B cell (primary cell): ENCODE data around the gene FUT7. TPM values are rescaled to one million over a fixed set of nuclear protein-coding genes. Genes with fewer than 3 reads are reported as not detected.

Experiments used
- ATAC-seq: fragments of 200-7000 bp; cut with Tn5 transposase; one replicate; pipeline ENCODE4 v1.10.0; 2021; ENCODE audit warnings: low read depth, mild to moderate bottlenecking, moderate number of reproducible peaks, moderate library complexity
- CTCF ChIA-PET: fragments of 350-600 bp; sonication (Branson Sonifier 250); formaldehyde crosslinking; loops from one replicate; lab custom pipeline; 2021; ENCODE audit warnings: antibody characterized with exemption, inconsistent platforms; lab: Charles Lee
- POLR2A ChIA-PET: fragments of 350-600 bp; sonication (Branson Sonifier 250); formaldehyde crosslinking; loops from one replicate; lab custom pipeline; 2021; ENCODE audit warnings: antibody characterized with exemption; lab: Charles Lee
- DNase-seq: peaks from one replicate; pipeline ENCODE4 v3.0.0; 2013
- H2AFZ ChIP-seq: 2 replicates; pipeline ENCODE4 v1.6.1; 2012; ENCODE audit warnings: mild to moderate bottlenecking, low read depth, low read length; ENCODE audit not compliant: insufficient read depth, poor library complexity, severe bottlenecking
- H3K27ac ChIP-seq, 2 donors: 1 replicate in 1 of 2; 2 replicates in 1 of 2; pipeline ENCODE4 v1.5.1; 2012 to 2013; ENCODE audit warnings: low read length in 2 of 2, mild to moderate bottlenecking in 2 of 2, moderate library complexity in 1 of 2
- H3K27me3 ChIP-seq, 4 experiments: fragments of 200-600 bp in 1 of 4; sonication (generic) in 1 of 4; replicated peaks in 1 of 4; 1 replicate in 2 of 4; 2 replicates in 2 of 4; pipeline versions ENCODE4 v1.6.1 to v1.7.0; 2013 to 2016; ENCODE audit warnings: low read length in 3 of 4, mild to moderate bottlenecking in 2 of 4, mixed read lengths in 1 of 4, moderate library complexity in 1 of 4; ENCODE audit not compliant: insufficient read depth in 4 of 4, control insufficient read depth in 3 of 4; ENCODE audit errors: control extremely low read depth in 1 of 4
- H3K36me3 ChIP-seq, 2 experiments: replicated peaks in 1 of 2; 1 replicate in 1 of 2; 2 replicates in 1 of 2; pipeline versions ENCODE4 v1.6.1 to v1.7.1; 2013; ENCODE audit warnings: low read length in 1 of 2; ENCODE audit not compliant: insufficient read depth in 2 of 2, control insufficient read depth in 1 of 2; ENCODE audit errors: control extremely low read depth in 1 of 2, extremely low read depth in 1 of 2
- H3K4me1 ChIP-seq, 2 donors: fragments of 200-600 bp in 1 of 2; sonication (generic) in 1 of 2; 1 replicate in 1 of 2; 2 replicates in 1 of 2; pipeline versions ENCODE4 v1.5.1 to v1.6.1; 2013 to 2017; ENCODE audit warnings: low read length in 2 of 2; ENCODE audit not compliant: control insufficient read depth in 2 of 2, insufficient read depth in 2 of 2
- H3K4me2 ChIP-seq: replicated peaks from 2 replicates; pipeline ENCODE3; 2012; ENCODE audit warnings: mild to moderate bottlenecking, low read depth, low read length; ENCODE audit not compliant: poor library complexity, severe bottlenecking
- H3K4me3 ChIP-seq, 5 experiments: fragments of 200-600 bp in 1 of 5; sonication (generic) in 1 of 5; 1 replicate in 3 of 5; 2 replicates in 2 of 5; pipeline versions ENCODE4 v1.5.1 to v1.7.0; 2011 to 2016; ENCODE audit warnings: low read length in 4 of 5, mild to moderate bottlenecking in 4 of 5, low read depth in 2 of 5, control low read depth in 1 of 5, moderate library complexity in 1 of 5; ENCODE audit not compliant: insufficient read depth in 1 of 5; ENCODE audit errors: control extremely low read depth in 1 of 5, extremely low read depth in 1 of 5
- H3K79me2 ChIP-seq: fragments of 200-600 bp; sonication (generic); one replicate; pipeline ENCODE4 v1.6.0; 2016; ENCODE audit warnings: low read length; ENCODE audit not compliant: control insufficient read depth, insufficient read depth
- H3K9ac ChIP-seq: fragments of 200-600 bp; sonication (generic); 2 replicates; pipeline ENCODE4 v1.6.1; 2017; ENCODE audit warnings: mild to moderate bottlenecking, low read length, moderate library complexity
- H3K9me3 ChIP-seq, 3 donors: one replicate each; pipeline versions ENCODE4 v1.6.1 to v1.7.1; 2013; ENCODE audit warnings: low read length in 2 of 3; ENCODE audit not compliant: control insufficient read depth in 2 of 3, insufficient read depth in 1 of 3; ENCODE audit errors: control extremely low read depth in 1 of 3
- H4K20me1 ChIP-seq: 2 replicates; pipeline ENCODE4 v1.6.0; 2012; ENCODE audit warnings: mild to moderate bottlenecking, low read length; ENCODE audit not compliant: insufficient read depth, control insufficient read depth, poor library complexity, severe bottlenecking
- H3K27ac Mint-ChIP-seq: one replicate; pipeline ENCODE4 v1.8.0; 2021; ENCODE audit warnings: mixed read lengths
- H3K27me3 Mint-ChIP-seq: one replicate; pipeline ENCODE4 v1.8.0; 2021; ENCODE audit warnings: mixed read lengths
- H3K4me1 Mint-ChIP-seq: one replicate; pipeline ENCODE4 v1.8.0; 2021; ENCODE audit warnings: mixed read lengths
- H3K4me3 Mint-ChIP-seq: one replicate; pipeline ENCODE4 v1.8.0; 2021; ENCODE audit warnings: mixed read lengths
- H3K9me3 Mint-ChIP-seq: one replicate; pipeline ENCODE4 v1.8.0; 2022; ENCODE audit warnings: mixed read lengths; ENCODE audit not compliant: insufficient read depth
- EZH2 ChIP-seq: IDR thresholded peaks from 2 replicates; pipeline ENCODE4 v1.6.1; 2012; ENCODE audit warnings: borderline replicate concordance, low read depth, mild to moderate bottlenecking, moderate library complexity, low read length; ENCODE audit not compliant: insufficient read depth, poor library complexity, severe bottlenecking
- WGBS: methylation state at CpG from one replicate; pipeline ENCODE4 v1.1.5; 2013; ENCODE audit warnings: missing lambda C conversion rate; ENCODE audit not compliant: insufficient coverage; 5-methylcytosine and 5-hydroxymethylcytosine counted together
- intact Hi-C: fragments of 100-400 bp; cut with micrococcal nuclease; formaldehyde crosslinking; loops from one replicate; pipeline ENCODE4 v1.10.0; 2022
- polyA minus RNA-seq: library from RNA; depleted of rRNA, polyadenylated mRNA; stranded (reverse); fragments of >200 nt; gene quantifications from 2 replicates; pipeline ENCODE4 v1.2.3, GENCODE V29; 2012
- polyA plus RNA-seq: library from polyadenylated mRNA; depleted of rRNA; stranded (reverse); fragments of >200 nt; gene quantifications from 2 replicates; pipeline ENCODE4 v1.2.3, GENCODE V29; 2012
- total RNA-seq, 2 donors: library from RNA; stranded (reverse); fragments of 120-200 nt in 1 of 2; gene quantifications; 1 replicate in 1 of 2; 2 replicates in 1 of 2; pipeline versions ENCODE4 v1.2.3 to v1.2.4, GENCODE V29; 2013 to 2022
- TF ChIP-seq, protein P1 (sequence below): fragments of 200-600 bp; IDR thresholded peaks from one replicate; pipeline ENCODE4 v1.8.0; 2022; ENCODE audit warnings: antibody characterized with exemption, mild to moderate bottlenecking

FUT7 gene, protein sequence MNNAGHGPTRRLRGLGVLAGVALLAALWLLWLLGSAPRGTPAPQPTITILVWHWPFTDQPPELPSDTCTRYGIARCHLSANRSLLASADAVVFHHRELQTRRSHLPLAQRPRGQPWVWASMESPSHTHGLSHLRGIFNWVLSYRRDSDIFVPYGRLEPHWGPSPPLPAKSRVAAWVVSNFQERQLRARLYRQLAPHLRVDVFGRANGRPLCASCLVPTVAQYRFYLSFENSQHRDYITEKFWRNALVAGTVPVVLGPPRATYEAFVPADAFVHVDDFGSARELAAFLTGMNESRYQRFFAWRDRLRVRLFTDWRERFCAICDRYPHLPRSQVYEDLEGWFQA
- 7.0 and 8.2 TPM in 2 replicates for total RNA-seq
- 6.6 TPM for total RNA-seq (2013)
- polyA plus RNA-seq = 2.6 and 7.3 TPM in 2 replicates
- 11.3 and 28.6 TPM in 2 replicates for polyA minus RNA-seq

- H3K9ac ChIP-seq = peak within 1 kb of the TSS; percentile 70
- intact Hi-C loops = loop anchor here (2.0 to 5.0 kb wide), 2 partner anchors 40 to 183 kb away; partner anchors contain the start of genes PHPT1 and SAPCD2
- no peak for TF ChIP-seq EZH2
- TF ChIP-seq, protein P1, sequence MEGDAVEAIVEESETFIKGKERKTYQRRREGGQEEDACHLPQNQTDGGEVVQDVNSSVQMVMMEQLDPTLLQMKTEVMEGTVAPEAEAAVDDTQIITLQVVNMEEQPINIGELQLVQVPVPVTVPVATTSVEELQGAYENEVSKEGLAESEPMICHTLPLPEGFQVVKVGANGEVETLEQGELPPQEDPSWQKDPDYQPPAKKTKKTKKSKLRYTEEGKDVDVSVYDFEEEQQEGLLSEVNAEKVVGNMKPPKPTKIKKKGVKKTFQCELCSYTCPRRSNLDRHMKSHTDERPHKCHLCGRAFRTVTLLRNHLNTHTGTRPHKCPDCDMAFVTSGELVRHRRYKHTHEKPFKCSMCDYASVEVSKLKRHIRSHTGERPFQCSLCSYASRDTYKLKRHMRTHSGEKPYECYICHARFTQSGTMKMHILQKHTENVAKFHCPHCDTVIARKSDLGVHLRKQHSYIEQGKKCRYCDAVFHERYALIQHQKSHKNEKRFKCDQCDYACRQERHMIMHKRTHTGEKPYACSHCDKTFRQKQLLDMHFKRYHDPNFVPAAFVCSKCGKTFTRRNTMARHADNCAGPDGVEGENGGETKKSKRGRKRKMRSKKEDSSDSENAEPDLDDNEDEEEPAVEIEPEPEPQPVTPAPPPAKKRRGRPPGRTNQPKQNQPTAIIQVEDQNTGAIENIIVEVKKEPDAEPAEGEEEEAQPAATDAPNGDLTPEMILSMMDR = peak; percentile 16
- peak within 1 kb of the TSS; percentile 13 to 77 (median 64) for H3K4me3 ChIP-seq
- no peaks in the 10 kb centered on the region for H3K36me3 ChIP-seq
- H2AFZ ChIP-seq = peak within 1 kb of the TSS; percentile 47
- ATAC-seq (peak; percentile 50), DNase-seq (peak; percentile 74)
- Mint-ChIP-seq H3K4me1 (peaks cover 63% of the 10 kb centered on the region), H3K4me3 (peak within 1 kb of the TSS; percentile 90), H3K9me3 (no peaks in the 10 kb centered on the region), H3K27me3 (no peaks in the 10 kb centered on the region), H3K27ac (peak within 1 kb of the TSS; percentile 95)
- H4K20me1 ChIP-seq = peaks cover 8% of the 10 kb centered on the region
- peaks cover 0 to 4% (median 0%) of the 10 kb centered on the region in 4 experiments for H3K27me3 ChIP-seq
- peak within 1 kb of the TSS; percentile 46 to 71 for H3K27ac ChIP-seq
- peak within 1 kb of the TSS; percentile 100 for H3K4me2 ChIP-seq
- H3K79me2 ChIP-seq = peaks cover 12% of the 10 kb centered on the region
- CTCF ChIA-PET = interaction anchor here (0.6 to 4.4 kb wide), 15 partner anchors 15 to 271 kb away, joined by 3 to 49 read pairs (median 4); partner anchors contain the start of genes AJM1, NPDC1, PAXX and TMEM141
- H3K4me1 ChIP-seq = peaks cover 68 to 77% of the 10 kb centered on the region in 2 donors
- H3K9me3 ChIP-seq = peaks cover 0 to 11% (median 0%) of the 10 kb centered on the region in 3 donors
- POLR2A ChIA-PET = interaction anchor here (0.7 to 1.6 kb wide), 5 partner anchors 11 to 98 kb away, joined by 3 to 9 read pairs (median 4); partner anchors contain the start of genes PAXX and SAPCD2
- 3% methylated on average over 14 of the region's 16 CpGs for WGBS
Observed at GRCh38 chr9:137031904-137032640, at the start of gene FUT7. Gene FUT7 (minus strand): TSS chr9:137032088. CDS start chr9:137031991, 97 bp downstream.
